ENCODE data around the gene IGIP.

- no peak for TF ChIP-seq ZFP30 (CRISPR knock-in tag; IDR thresholded peaks at IDR 0.05)
- no peak for TF ChIP-seq RARB (CRISPR knock-in tag; IDR thresholded peaks at IDR 0.05)
- TF ChIP-seq POU6F1 (CRISPR knock-in tag; IDR thresholded peaks at IDR 0.05; ENCODE audit: borderline replicate concordance, low read depth) = no peak
These were observed 27.5 kb downstream of the IGIP start for GRCh38 chr5:140153255-140153654.
